Gastroesophageal sphincter (tissue), 4 donors: ENCODE data around the gene EPRS1. TPM values are rescaled to one million over a fixed set of nuclear protein-coding genes. Genes with fewer than 3 reads are reported as not detected.

Experiments used
- ATAC-seq: fragments of 150-250 bp; one replicate; pipeline ENCODE4 v1.9.1; 2016; ENCODE audit warnings: mild to moderate bottlenecking, moderate library complexity
- H3K27ac ChIP-seq, 4 donors: fragments of 200-600 bp; sonication (generic) in 3 of 4; 1 replicate in 3 of 4; 2 replicates in 1 of 4; pipeline ENCODE4 v1.5.1; 2016 to 2019
- H3K27me3 ChIP-seq: fragments of 200-600 bp; sonication (generic); one replicate; pipeline ENCODE4 v1.5.1; 2019
- H3K36me3 ChIP-seq, 2 donors: fragments of 200-600 bp; sonication (generic); one replicate each; pipeline ENCODE4 v1.5.1; 2019; ENCODE audit warnings: control low read depth in 1 of 2
- H3K4me1 ChIP-seq, 3 donors: fragments of 200-600 bp; sonication (generic); 1 replicate in 2 of 3; 2 replicates in 1 of 3; pipeline ENCODE4 v1.5.1; 2016 to 2019; ENCODE audit warnings: control low read depth in 2 of 3
- H3K4me3 ChIP-seq, 2 donors: fragments of 200-600 bp; sonication (generic); one replicate each; pipeline ENCODE4 v1.5.1; 2019; ENCODE audit warnings: mild to moderate bottlenecking in 1 of 2, moderate library complexity in 1 of 2
- H3K9me3 ChIP-seq, 3 donors: fragments of 200-600 bp; sonication (generic); one replicate each; pipeline ENCODE4 v1.5.1; 2017 to 2019; ENCODE audit warnings: control low read depth in 2 of 3
- CTCF ChIP-seq, 4 experiments: fragments of 200-600 bp in 2 of 4; fragments of 450-650 bp in 2 of 4; sonication (generic) in 1 of 4; IDR thresholded peaks; one replicate each; pipeline ENCODE4 v1.5.1; 2017 to 2019; ENCODE audit warnings: antibody characterized with exemption in 4 of 4, mild to moderate bottlenecking in 2 of 4, moderate library complexity in 2 of 4
- EP300 ChIP-seq: sonication (generic); formaldehyde crosslinking; IDR thresholded peaks from one replicate; pipeline ENCODE4 v1.6.1; 2017; ENCODE audit warnings: antibody characterized with exemption, mild to moderate bottlenecking
- POLR2A ChIP-seq, 2 donors: fragments of 450-650 bp; IDR thresholded peaks; one replicate each; pipeline ENCODE4 v1.6.1; 2017; ENCODE audit warnings: antibody characterized with exemption in 2 of 2, mild to moderate bottlenecking in 2 of 2, moderate library complexity in 1 of 2
- POLR2AphosphoS5 ChIP-seq: sonication (generic); formaldehyde crosslinking; IDR thresholded peaks from one replicate; pipeline ENCODE4 v1.6.1; 2017; ENCODE audit warnings: antibody characterized with exemption
- WGBS, 2 donors: methylation state at CpG; one replicate each; pipeline ENCODE4 v1.1.5; 2018; ENCODE audit warnings: low coverage in 1 of 2; 5-methylcytosine and 5-hydroxymethylcytosine counted together
- total RNA-seq, 4 donors: library from RNA; depleted of rRNA; stranded (reverse); fragments of >200 nt; gene quantifications; one replicate each; pipeline ENCODE4 v1.1.0, GENCODE V29; 2016

EPRS1 gene
- total RNA-seq, 4 donors from 2014 or later = 39.2 to 51.6 (median 42.0) TPM

DNA sequence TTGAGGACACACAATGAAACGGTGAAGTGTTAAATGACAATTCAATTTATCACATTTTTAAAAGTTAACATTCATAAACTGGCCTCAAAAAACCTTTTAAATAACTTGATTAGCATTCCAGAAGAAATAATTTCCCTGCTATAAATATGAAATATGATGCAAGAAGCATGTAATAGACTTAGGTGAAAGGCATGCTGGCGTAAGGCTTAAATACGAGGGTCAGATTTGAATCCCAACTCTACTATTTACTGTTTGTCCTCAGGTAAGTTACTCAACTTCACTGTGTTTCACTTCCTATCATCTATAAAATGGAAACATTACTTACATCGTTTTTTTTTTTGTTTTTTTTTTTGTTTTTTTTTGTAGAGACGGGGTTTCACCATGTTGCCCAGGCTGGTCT lies 40.8 kb downstream of the EPRS1 start:
- TF ChIP-seq POLR2A (IDR thresholded peaks at IDR 0.05) (no peak), POLR2AphosphoS5 (no peak), EP300 (no peak), CTCF (IDR thresholded peaks at IDR 0.05) (no peak)
- Histone ChIP-seq H3K36me3 (peaks cover 0 to 97% of the 10 kb centered on the region in 2 donors), H3K4me3 (no peak overlapping the region), H3K9me3 (no peaks in the 10 kb centered on the region), H3K27ac (no peak overlapping the region), H3K4me1 (no peaks in the 10 kb centered on the region), H3K27me3 (no peaks in the 10 kb centered on the region)
- WGBS, 2 donors = 86 to 87% methylated on average over 3 to 5 of the region's 5 CpGs
- ATAC-seq = no peak

DNA sequence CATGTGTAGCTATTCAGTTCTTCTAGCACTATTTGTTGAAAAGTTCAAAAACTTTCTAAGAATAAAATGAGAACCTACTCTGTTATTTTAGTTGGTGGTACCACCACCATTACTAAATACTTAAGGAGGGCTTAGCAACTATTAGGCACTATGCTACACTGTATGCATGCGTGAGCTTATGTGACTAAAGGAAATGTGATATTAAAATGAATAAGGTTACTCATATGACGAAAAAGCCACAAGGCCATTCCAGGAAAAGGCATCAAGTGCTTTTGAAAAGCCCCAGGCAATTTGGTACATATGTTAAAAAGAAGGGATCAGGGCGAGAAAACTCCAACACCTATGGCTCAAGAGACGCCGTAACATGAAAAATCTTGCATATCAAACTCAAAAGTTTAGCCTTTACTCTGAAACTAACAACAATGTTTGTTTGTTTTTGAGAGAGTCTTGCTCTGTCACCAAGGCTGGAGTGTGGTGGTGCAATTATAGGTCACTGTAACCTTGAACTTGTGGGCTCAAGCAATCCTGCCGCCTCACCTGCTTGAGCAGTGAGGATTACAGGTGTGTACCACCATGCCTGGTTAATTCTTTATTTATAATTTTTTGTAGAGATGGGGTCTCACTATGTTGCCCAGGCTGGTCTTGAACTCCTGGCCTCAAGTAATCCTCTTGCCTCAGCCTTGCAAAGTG lies 42.5 kb downstream of the EPRS1 start:
- peaks cover 0 to 95% of the 10 kb centered on the region in 2 donors for H3K36me3 ChIP-seq
- TF ChIP-seq EP300 (no peak), POLR2A (IDR thresholded peaks at IDR 0.05) (no peak), POLR2AphosphoS5 (no peak), CTCF (IDR thresholded peaks at IDR 0.05) (no peak)
- no peak for ATAC-seq
- H3K9me3 ChIP-seq = no peaks in the 10 kb centered on the region
- no peaks in the 10 kb centered on the region for H3K27me3 ChIP-seq
- H3K4me1 ChIP-seq = no peaks in the 10 kb centered on the region
- H3K27ac ChIP-seq = no peak overlapping the region
- 91 to 98% methylated on average over 6 of the region's 6 CpGs for WGBS, 2 donors
- no peak overlapping the region for H3K4me3 ChIP-seq

GRCh38 chr1:220003015-220003414 lies 43.3 kb downstream of the EPRS1 start:
- H3K4me1 ChIP-seq = no peaks in the 10 kb centered on the region
- WGBS, 2 donors = 73 to 88% methylated on average over 1 of the region's 1 CpG
- ATAC-seq = no peak
- no peak for TF ChIP-seq POLR2AphosphoS5
- TF ChIP-seq POLR2A (IDR thresholded peaks at IDR 0.05) = no peak
- TF ChIP-seq EP300 = no peak
- TF ChIP-seq CTCF (IDR thresholded peaks at IDR 0.05) = no peak
- H3K36me3 ChIP-seq = peaks cover 0 to 94% of the 10 kb centered on the region in 2 donors
- H3K27me3 ChIP-seq = no peaks in the 10 kb centered on the region
- no peak overlapping the region for H3K27ac ChIP-seq
- H3K9me3 ChIP-seq = no peaks in the 10 kb centered on the region
- no peak overlapping the region for H3K4me3 ChIP-seq

DNA sequence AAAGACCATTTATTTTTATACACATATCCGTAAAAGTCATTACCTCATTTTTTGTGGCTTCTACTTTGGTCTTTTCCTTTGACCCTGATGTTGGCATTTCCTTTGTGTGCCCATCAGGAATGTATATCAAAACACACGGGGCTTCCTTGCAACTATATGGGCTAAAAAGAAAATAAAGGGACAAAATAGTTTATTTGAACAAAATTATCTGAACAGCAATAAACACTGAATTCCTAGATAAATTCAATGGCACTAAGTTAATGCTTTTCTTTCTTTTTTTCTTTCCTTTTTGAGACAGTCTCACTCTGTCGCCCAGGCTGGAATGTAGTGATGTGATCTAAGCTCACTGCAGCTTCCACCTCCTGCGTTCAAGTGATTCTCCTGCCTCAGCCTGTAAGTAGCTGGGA lies 45.2 kb downstream of the EPRS1 start:
- Histone ChIP-seq H3K27ac (no peak overlapping the region), H3K9me3 (no peaks in the 10 kb centered on the region), H3K4me3 (no peak overlapping the region), H3K4me1 (no peaks in the 10 kb centered on the region), H3K27me3 (no peaks in the 10 kb centered on the region), H3K36me3 (peaks cover 0 to 92% of the 10 kb centered on the region in 2 donors)
- TF ChIP-seq EP300 (no peak), CTCF (IDR thresholded peaks at IDR 0.05) (no peak), POLR2AphosphoS5 (no peak), POLR2A (IDR thresholded peaks at IDR 0.05) (no peak)
- ATAC-seq = no peak
- 88 to 89% methylated on average over 4 of the region's 4 CpGs for WGBS, 2 donors

- ATAC-seq = no peak
- Histone ChIP-seq H3K27ac (no peak overlapping the region), H3K4me3 (no peak overlapping the region), H3K36me3 (peaks cover 0 to 92% of the 10 kb centered on the region in 2 donors), H3K9me3 (no peaks in the 10 kb centered on the region), H3K4me1 (no peaks in the 10 kb centered on the region), H3K27me3 (no peaks in the 10 kb centered on the region)
- no peak for TF ChIP-seq POLR2A (IDR thresholded peaks at IDR 0.05)
- TF ChIP-seq EP300 = no peak
- no peak for TF ChIP-seq CTCF (IDR thresholded peaks at IDR 0.05)
- TF ChIP-seq POLR2AphosphoS5 = no peak
- WGBS, 2 donors = 47 to 80% methylated on average over 2 to 4 of the region's 4 CpGs
Observed at GRCh38 chr1:219999821-220000220, 46.5 kb downstream of the EPRS1 start.
